ENCODE results near the gene NOTUM.

Gene NOTUM

GRCh38 chr17:81961087-81961511 is at the start of gene NOTUM:
TSS of gene NOTUM (minus strand) at chr17:81961187. CDS start at chr17:81960909, 278 bp downstream.
- peak within 1 kb of the TSS; percentile 33; the same call in 1 of the 2 replicates for H3K27ac ChIP-seq
- TF ChIP-seq, protein P1, sequence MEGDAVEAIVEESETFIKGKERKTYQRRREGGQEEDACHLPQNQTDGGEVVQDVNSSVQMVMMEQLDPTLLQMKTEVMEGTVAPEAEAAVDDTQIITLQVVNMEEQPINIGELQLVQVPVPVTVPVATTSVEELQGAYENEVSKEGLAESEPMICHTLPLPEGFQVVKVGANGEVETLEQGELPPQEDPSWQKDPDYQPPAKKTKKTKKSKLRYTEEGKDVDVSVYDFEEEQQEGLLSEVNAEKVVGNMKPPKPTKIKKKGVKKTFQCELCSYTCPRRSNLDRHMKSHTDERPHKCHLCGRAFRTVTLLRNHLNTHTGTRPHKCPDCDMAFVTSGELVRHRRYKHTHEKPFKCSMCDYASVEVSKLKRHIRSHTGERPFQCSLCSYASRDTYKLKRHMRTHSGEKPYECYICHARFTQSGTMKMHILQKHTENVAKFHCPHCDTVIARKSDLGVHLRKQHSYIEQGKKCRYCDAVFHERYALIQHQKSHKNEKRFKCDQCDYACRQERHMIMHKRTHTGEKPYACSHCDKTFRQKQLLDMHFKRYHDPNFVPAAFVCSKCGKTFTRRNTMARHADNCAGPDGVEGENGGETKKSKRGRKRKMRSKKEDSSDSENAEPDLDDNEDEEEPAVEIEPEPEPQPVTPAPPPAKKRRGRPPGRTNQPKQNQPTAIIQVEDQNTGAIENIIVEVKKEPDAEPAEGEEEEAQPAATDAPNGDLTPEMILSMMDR (conservative IDR thresholded peaks at IDR 0.05) = peak; percentile 73

DNA sequence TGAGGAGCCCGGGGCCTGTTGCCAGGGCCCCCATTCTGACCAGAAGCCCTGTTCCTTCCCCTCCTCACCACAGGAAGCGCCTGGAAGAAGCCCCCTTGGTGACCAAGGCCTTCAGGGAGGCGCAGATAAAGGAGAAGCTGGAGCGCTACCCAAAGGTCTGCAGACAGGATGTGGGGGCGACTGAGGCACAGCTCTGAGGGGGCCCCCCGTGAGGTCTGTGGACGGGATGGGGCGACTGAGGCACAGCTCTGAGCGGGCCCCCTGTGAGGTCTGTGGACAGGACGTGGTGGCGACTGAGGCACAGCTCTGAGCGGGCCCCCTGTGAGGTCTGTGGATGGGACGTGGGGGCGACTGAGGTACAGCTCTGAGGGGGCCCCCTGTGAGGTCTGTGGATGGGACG is 48.4 kb upstream of the NOTUM start:
- no peak overlapping the region for H3K27ac ChIP-seq
- TF ChIP-seq, protein P1 (conservative IDR thresholded peaks at IDR 0.05) = no peak

- TF ChIP-seq, protein P1 (conservative IDR thresholded peaks at IDR 0.05) = no peak
- H3K27ac ChIP-seq = no peak overlapping the region
These were observed 48.0 kb upstream of the NOTUM start for GRCh38 chr17:82008941-82009405.

GRCh38 chr17:82008258-82008940 is 47.4 kb upstream of the NOTUM start:
- H3K27ac ChIP-seq = no peak overlapping the region
- TF ChIP-seq, protein P1 (conservative IDR thresholded peaks at IDR 0.05) = no peak

DNA sequence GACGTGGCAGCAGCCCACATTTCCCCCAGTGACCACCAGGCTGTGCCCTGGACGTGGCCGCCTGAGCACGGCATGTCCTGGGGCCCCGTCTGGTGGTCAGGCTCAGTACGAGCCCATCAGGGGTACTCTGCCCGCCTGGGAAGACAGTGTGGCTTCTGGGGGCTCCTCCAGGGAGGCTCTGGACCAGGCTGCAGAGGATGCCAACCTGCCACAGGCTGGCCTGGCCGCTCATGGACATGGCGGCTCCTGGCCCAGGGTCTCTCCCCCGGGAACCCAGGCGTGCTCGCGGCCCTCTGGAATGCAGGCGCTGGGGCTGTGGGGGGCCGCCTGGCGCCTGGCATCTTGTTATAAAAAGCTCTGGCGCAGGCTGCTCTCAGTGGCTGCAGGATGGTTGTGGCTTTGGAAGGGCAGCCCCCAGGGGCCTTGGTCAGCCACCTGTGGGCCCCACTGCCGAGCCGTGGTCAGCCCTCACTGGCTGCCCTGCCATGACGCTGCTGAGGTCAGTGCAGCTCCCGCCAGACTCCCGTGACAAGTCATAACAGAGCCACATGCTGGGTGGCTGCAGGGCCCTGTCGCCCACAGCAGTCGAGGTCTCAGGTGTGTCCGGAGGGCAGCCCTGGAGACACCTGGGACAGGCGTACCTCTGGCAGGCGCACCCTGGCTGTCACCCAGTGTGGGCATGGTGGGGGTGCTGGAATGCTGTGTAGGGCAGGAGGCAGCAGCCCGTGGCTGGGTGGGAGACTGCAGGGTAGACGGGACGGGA is 46.7 kb upstream of the NOTUM start:
- H3K27ac ChIP-seq = no peak overlapping the region
- TF ChIP-seq, protein P1 (conservative IDR thresholded peaks at IDR 0.05) = no peak

DNA sequence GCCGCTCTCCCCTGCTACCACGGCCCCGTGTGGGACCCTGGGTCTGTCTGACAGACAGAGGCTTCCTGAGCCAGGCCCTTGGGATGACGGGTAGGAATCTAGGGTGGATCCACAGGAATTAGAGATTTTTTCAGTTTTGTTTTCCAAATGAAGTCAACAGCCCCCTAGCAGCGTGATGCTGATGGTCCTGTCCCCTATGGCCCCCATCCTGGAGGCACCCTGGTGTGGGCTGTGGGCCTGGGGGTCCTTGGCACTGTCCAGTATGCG is 46.2 kb upstream of the NOTUM start:
- H3K27ac ChIP-seq = no peak overlapping the region
- TF ChIP-seq, protein P1 (conservative IDR thresholded peaks at IDR 0.05) = no peak

DNA sequence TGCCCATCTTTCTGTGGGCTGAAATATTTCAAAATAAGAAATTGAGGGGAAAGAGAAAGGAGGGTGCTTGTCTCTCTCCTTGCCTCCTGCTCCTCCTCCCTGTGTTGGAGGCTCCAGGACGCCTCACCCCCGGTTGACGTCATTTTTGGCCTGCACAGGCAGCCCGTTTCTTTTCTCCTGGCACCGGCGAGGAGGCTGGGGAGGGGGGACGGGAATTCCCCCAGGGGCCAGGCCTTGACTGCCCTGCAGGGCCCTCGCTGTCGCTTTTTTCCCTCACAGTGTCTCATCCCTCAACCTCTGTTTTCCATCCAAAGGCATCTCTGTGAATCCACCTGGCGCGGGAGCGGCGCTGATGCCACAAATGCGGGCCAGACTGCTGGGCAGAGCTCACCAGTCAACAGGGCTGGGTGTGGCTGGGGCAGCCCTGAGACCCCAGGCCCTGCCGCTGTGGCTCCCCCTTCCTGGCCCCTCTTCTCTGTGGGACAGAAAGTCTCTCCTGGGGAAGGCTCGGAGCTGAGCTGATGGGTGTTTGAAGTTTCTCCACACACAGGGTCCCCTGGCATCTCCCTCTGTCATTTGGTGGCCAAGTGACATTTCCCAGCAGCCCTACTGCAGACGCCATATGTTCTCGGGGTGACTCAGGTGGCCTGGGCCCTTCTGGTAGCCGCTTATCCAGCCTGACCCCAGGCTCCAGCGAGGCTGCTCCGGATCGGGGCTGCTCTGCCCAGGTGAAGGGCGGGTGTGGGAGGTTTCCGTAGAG is 45.7 kb upstream of the NOTUM start:
- TF ChIP-seq, protein P1 (conservative IDR thresholded peaks at IDR 0.05) = no peak
- H3K27ac ChIP-seq = no peak overlapping the region

Data from VCaP (cell line).